GM23338 (cell line): ENCODE data around the gene PECR. TPM values are rescaled to one million over a fixed set of nuclear protein-coding genes. Genes with fewer than 3 reads are reported as not detected.

Source experiments
- CTCF ChIP-seq, 2 experiments: fragments of 200-600 bp in 1 of 2; sonication (generic) in 1 of 2; conservative IDR thresholded peaks; 2 replicates each; pipeline versions ENCODE4 v1.5.1 to v1.6.1; 2016 to 2017; ENCODE audit warnings: antibody characterized with exemption in 2 of 2, low read depth in 2 of 2, mild to moderate bottlenecking in 2 of 2, moderate library complexity in 1 of 2
- ETS1 ChIP-seq: IDR thresholded peaks from 2 replicates; pipeline ENCODE4 v1.6.1; 2016; ENCODE audit warnings: antibody characterized with exemption
- EZH2 ChIP-seq: fragments of 200-600 bp; sonication (generic); IDR thresholded peaks from one replicate; pipeline ENCODE4 v1.8.0; 2017; ENCODE audit warnings: antibody characterized with exemption, mild to moderate bottlenecking, low read depth; ENCODE audit not compliant: unreplicated experiment
- NANOG ChIP-seq: IDR thresholded peaks from 2 replicates; pipeline ENCODE4 v1.6.1; 2016; ENCODE audit warnings: antibody characterized with exemption, borderline replicate concordance
- POLR2AphosphoS5 ChIP-seq: IDR thresholded peaks from 2 replicates; pipeline ENCODE4 v1.6.1; 2016; ENCODE audit warnings: antibody characterized with exemption, low read depth
- STAT1 ChIP-seq: IDR thresholded peaks from one replicate; pipeline ENCODE4 v1.6.1; 2016; ENCODE audit warnings: antibody characterized with exemption; ENCODE audit not compliant: unreplicated experiment
- ZNF462 ChIP-seq: fragments of 250-450 bp; sonication (Bioruptor Pico); IDR thresholded peaks from 2 replicates; pipeline ENCODE4 v1.5.0; 2020; ENCODE audit warnings: mild to moderate bottlenecking, moderate library complexity
- polyA plus RNA-seq: library from polyadenylated mRNA; unstranded; fragments of >200 nt; fragmentation: Nextera tagmentation; extraction: Ambion mirVana; gene quantifications from 2 replicates; pipeline ENCODE4 v1.2.1, GENCODE V29; 2016
- total RNA-seq: library from RNA; depleted of rRNA; stranded (reverse); fragments of >200 nt; shearing (Covaris generic); gene quantifications from 2 replicates; pipeline ENCODE4 v1.2.3, GENCODE V29; 2014

The PECR gene
- total and polyA plus RNA-seq, 2 experiments from 2014 or later = 12.1 to 15.5 TPM

- TF ChIP-seq ZNF462 (CRISPR knock-in tag) = no peak
- no peak for TF ChIP-seq ETS1
- no peak for TF ChIP-seq NANOG
- no peak for TF ChIP-seq STAT1
- no peak for TF ChIP-seq EZH2
- TF ChIP-seq POLR2AphosphoS5 = no peak
- TF ChIP-seq CTCF (conservative IDR thresholded peaks at IDR 0.05; ENCODE audit: low read depth in 2 of 2) = no peak
Observed at GRCh38 chr2:216012830-216013079, 68.9 kb downstream of the PECR start (continued).
